Ishikawa (cell line): ENCODE results near the gene CORO2B.

Experiments used
- CEBPB ChIP-seq: IDR thresholded peaks from 2 replicates; pipeline ENCODE4 v1.6.1; 2012
- CREB1 ChIP-seq: IDR thresholded peaks from 2 replicates; pipeline ENCODE4 v1.6.1; 2012; ENCODE audit warnings: low read depth
- EGR1 ChIP-seq: IDR thresholded peaks from 2 replicates; pipeline ENCODE4 v1.6.1; 2012
- EP300 ChIP-seq: IDR thresholded peaks from 2 replicates; pipeline ENCODE4 v1.6.1; 2012; ENCODE audit warnings: borderline replicate concordance
- FOXM1 ChIP-seq: IDR thresholded peaks from 2 replicates; pipeline ENCODE4 v1.6.1; 2012; ENCODE audit warnings: low read depth, borderline replicate concordance
- NFIC ChIP-seq: IDR thresholded peaks from 2 replicates; pipeline ENCODE4 v1.6.1; 2012
- RAD21 ChIP-seq: IDR thresholded peaks from 2 replicates; pipeline ENCODE4 v1.6.1; 2012; ENCODE audit warnings: low read depth
- TAF1 ChIP-seq: IDR thresholded peaks from 2 replicates; pipeline ENCODE4 v1.6.1; 2012; ENCODE audit warnings: low read depth, mild to moderate bottlenecking
- TCF12 ChIP-seq: IDR thresholded peaks from 2 replicates; pipeline ENCODE4 v1.6.1; 2012; ENCODE audit warnings: low read depth
- TEAD4 ChIP-seq: IDR thresholded peaks from 2 replicates; pipeline ENCODE4 v1.6.1; 2012
- YY1 ChIP-seq: IDR thresholded peaks from 2 replicates; pipeline ENCODE4 v1.6.1; 2012; ENCODE audit warnings: low read depth
- ZBTB7A ChIP-seq: IDR thresholded peaks from 2 replicates; pipeline ENCODE4 v1.6.1; 2012; ENCODE audit warnings: low read depth
- TF ChIP-seq, protein P1 (sequence below): IDR thresholded peaks from 2 replicates; pipeline ENCODE4 v1.6.1; 2012; ENCODE audit warnings: low read depth, mild to moderate bottlenecking
- TF ChIP-seq, protein P2 (sequence below): IDR thresholded peaks from 2 replicates; pipeline ENCODE4 v1.6.1; 2012
- TF ChIP-seq, protein P3 (sequence below): IDR thresholded peaks from 2 replicates; pipeline ENCODE4 v1.6.1; 2012

Gene CORO2B

DNA sequence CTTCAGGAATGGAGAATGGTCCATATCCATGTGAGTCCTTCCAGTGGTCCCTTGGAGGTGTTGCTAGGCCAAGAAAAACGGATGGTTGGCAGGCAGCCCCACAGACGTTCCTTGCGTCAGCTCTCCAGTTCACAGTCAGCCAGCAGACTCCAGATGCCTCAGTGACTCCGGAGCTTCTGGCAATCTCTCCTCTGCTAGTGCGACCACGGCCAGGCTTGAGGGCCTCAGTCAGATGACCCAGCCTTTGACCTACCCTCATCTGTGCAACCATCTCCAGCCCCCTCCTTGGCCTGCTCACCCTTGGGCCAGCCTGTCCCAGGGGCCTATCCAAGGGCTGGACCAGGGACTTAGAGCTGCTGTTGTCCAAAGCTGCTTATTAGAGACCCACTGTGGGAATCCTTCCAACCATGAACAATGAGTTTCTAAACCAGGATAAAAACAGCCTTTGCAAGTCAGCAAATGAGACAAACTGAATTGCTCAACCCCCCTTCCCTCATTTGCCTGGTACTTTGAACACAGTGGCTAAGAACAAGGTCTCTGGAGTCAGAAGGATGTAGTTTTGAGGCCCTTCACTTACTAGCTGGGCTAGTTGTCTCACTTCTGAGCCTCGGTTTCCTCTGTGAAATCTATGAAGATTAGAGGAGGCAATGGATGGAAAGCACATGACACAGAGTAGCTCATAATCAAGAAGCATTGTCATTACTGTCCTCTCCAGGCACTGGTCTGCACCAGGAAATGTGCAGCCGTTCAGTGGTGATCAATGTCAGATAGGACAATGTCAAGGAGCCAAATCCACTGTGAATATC lies 197.1 kb downstream of the CORO2B start:
- TF ChIP-seq YY1 (no peak), TEAD4 (no peak), EGR1 (no peak), ZBTB7A (no peak), CEBPB (no peak), TCF12 (no peak), TAF1 (no peak), EP300 (no peak), RAD21 (no peak), CREB1 (no peak), FOXM1 (no peak), NFIC (no peak)
- TF ChIP-seq, protein P1, sequence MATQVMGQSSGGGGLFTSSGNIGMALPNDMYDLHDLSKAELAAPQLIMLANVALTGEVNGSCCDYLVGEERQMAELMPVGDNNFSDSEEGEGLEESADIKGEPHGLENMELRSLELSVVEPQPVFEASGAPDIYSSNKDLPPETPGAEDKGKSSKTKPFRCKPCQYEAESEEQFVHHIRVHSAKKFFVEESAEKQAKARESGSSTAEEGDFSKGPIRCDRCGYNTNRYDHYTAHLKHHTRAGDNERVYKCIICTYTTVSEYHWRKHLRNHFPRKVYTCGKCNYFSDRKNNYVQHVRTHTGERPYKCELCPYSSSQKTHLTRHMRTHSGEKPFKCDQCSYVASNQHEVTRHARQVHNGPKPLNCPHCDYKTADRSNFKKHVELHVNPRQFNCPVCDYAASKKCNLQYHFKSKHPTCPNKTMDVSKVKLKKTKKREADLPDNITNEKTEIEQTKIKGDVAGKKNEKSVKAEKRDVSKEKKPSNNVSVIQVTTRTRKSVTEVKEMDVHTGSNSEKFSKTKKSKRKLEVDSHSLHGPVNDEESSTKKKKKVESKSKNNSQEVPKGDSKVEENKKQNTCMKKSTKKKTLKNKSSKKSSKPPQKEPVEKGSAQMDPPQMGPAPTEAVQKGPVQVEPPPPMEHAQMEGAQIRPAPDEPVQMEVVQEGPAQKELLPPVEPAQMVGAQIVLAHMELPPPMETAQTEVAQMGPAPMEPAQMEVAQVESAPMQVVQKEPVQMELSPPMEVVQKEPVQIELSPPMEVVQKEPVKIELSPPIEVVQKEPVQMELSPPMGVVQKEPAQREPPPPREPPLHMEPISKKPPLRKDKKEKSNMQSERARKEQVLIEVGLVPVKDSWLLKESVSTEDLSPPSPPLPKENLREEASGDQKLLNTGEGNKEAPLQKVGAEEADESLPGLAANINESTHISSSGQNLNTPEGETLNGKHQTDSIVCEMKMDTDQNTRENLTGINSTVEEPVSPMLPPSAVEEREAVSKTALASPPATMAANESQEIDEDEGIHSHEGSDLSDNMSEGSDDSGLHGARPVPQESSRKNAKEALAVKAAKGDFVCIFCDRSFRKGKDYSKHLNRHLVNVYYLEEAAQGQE, result no peak
- TF ChIP-seq, protein P2, sequence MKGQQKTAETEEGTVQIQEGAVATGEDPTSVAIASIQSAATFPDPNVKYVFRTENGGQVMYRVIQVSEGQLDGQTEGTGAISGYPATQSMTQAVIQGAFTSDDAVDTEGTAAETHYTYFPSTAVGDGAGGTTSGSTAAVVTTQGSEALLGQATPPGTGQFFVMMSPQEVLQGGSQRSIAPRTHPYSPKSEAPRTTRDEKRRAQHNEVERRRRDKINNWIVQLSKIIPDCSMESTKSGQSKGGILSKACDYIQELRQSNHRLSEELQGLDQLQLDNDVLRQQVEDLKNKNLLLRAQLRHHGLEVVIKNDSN, result no peak
- TF ChIP-seq, protein P3, sequence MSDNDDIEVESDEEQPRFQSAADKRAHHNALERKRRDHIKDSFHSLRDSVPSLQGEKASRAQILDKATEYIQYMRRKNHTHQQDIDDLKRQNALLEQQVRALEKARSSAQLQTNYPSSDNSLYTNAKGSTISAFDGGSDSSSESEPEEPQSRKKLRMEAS, result no peak

DNA sequence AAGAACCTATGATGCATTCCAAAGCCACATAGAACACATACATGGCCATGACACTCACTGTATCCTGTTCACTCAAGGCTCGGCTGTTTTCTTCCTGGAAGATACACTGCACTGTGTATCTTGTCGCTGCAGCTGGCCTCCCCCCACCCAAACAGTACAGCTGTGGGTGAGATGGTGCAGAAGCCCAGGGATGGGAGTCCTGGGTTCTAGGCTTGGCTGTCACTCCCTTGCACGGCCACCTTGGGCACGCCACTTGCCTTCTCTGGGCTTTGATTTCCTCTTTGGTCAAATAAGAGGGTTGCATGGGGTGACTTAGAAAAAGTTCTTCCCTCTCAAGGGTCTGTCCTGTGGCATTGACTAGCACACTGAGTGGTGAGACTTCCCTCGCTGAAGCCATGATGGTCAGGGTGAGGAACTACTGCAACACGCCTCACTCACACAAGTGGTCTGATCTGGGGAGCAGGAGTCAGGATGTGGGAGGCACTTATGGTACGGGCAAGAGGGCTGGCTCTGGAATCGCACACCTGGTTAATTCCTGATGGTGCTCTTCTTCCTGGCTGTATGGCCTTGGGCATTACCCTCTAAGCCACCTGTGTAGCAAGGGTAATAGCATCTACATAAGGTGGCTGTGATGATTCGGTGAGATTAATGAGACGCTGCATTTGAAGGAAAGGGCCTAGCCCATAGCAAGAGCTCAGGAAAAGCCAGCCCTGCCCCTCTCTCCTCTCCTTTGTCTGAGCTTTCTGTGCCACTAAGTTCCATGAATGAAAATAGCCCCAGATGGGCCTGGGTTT lies 197.9 kb downstream of the CORO2B start:
- TF ChIP-seq ZBTB7A (no peak), CEBPB (no peak), EGR1 (no peak), RAD21 (no peak), YY1 (no peak), TCF12 (no peak), NFIC (no peak), FOXM1 (no peak), TEAD4 (no peak), TAF1 (no peak), CREB1 (no peak), EP300 (no peak)
- TF ChIP-seq, protein P3, result no peak
- TF ChIP-seq, protein P1, result no peak
- TF ChIP-seq, protein P2, result no peak
